HCT116 (cell line): ENCODE measurements around the gene AGRP. TPM values are rescaled to one million over a fixed set of nuclear protein-coding genes. Genes with fewer than 3 reads are reported as not detected.

Experiments
- ATAC-seq: fragments of 200-7000 bp; cut with Tn5 transposase; 2 replicates; pipeline ENCODE4 v1.9.1; 2020; ENCODE audit warnings: mild to moderate bottlenecking, moderate library complexity
- BruUV-seq: library from RNA; stranded (reverse); fragments of 400-500 nt; replicated peaks from 2 replicates; lab custom pipeline; 2021; lab: Mats Ljungman, UMichigan
- CTCF ChIA-PET: fragments of 300-600 bp; sonication (Branson Sonifier 250); formaldehyde crosslinking; loops from one replicate; lab custom pipeline; 2021; ENCODE audit warnings: antibody characterized with exemption; lab: Charles Lee
- POLR2A ChIA-PET: fragments of 300-600, 350-600 bp; sonication (Branson Sonifier 250); formaldehyde crosslinking; loops from one replicate; lab custom pipeline; 2021; ENCODE audit warnings: antibody characterized with exemption; lab: Charles Lee
- RAD21 ChIA-PET, 2 experiments: fragments of 300-600 bp; sonication (Branson Sonifier 250); formaldehyde crosslinking; loops; one replicate each; lab custom pipeline; 2023; ENCODE audit warnings: low total read pairs in 2 of 2; ENCODE audit not compliant: uncharacterized antibody in 2 of 2, unreplicated experiment in 2 of 2, low non-redundant PET in 1 of 2; lab: Charles Lee
- DNase-seq: peaks from one replicate; pipeline ENCODE4 v3.0.0-alpha.2; 2010; ENCODE audit warnings: low read depth, low spot score
- H2AFZ ChIP-seq: fragments of 200-600 bp; shearing (Covaris generic), sonication (generic); 2 replicates; pipeline ENCODE4 v1.6.1; 2017; ENCODE audit warnings: low read depth, mixed run types, mixed read lengths, antibody characterized with exemption, low read length; ENCODE audit not compliant: poor library complexity, severe bottlenecking
- H3K27ac ChIP-seq: 2 replicates; pipeline ENCODE4 v1.5.1; 2012; ENCODE audit warnings: low read depth, low read length
- H3K27me3 ChIP-seq: fragments of 200-600 bp; sonication (generic); 2 replicates; pipeline ENCODE4 v1.6.1; 2016; ENCODE audit warnings: mixed run types, low read length, mixed read lengths; ENCODE audit not compliant: insufficient read depth
- H3K36me3 ChIP-seq, 2 experiments: fragments of 200-500 bp in 1 of 2; fragments of 200-600 bp in 1 of 2; sonication (Bioruptor generic) in 1 of 2; sonication (generic) in 1 of 2; 2 replicates each; pipeline versions ENCODE4 v1.5.1 to v1.6.1; 2014 to 2016; ENCODE audit warnings: low read length in 2 of 2, inconsistent platforms in 1 of 2, mixed read lengths in 1 of 2, mixed run types in 1 of 2; ENCODE audit not compliant: insufficient read depth in 2 of 2, control insufficient read depth in 1 of 2
- H3K4me1 ChIP-seq, 2 experiments: fragments of 200-600 bp in 1 of 2; sonication (generic) in 1 of 2; 2 replicates each; pipeline versions ENCODE4 v1.5.1 to v1.6.1; 2012 to 2017; ENCODE audit warnings: low read length in 2 of 2, inconsistent platforms in 1 of 2, mild to moderate bottlenecking in 1 of 2, mixed read lengths in 1 of 2, mixed run types in 1 of 2, moderate library complexity in 1 of 2; ENCODE audit not compliant: insufficient read depth in 2 of 2, control insufficient read depth in 1 of 2
- H3K4me2 ChIP-seq: fragments of 200-600 bp; sonication (generic); 2 replicates; pipeline ENCODE4 v1.6.1; 2017; ENCODE audit warnings: mixed run types, low read length, mixed read lengths
- H3K4me3 ChIP-seq, 2 experiments: fragments of 200-600 bp in 1 of 2; sonication (generic) in 1 of 2; replicated peaks in 1 of 2; 2 replicates each; pipeline ENCODE4 v1.5.1; 2011 to 2016; ENCODE audit warnings: low read length in 2 of 2, control low read depth in 1 of 2, low read depth in 1 of 2, mild to moderate bottlenecking in 1 of 2, mixed read lengths in 1 of 2, mixed run types in 1 of 2
- H3K79me2 ChIP-seq: fragments of 200-600 bp; sonication (generic); 2 replicates; pipeline ENCODE4 v1.6.1; 2017; ENCODE audit warnings: mild to moderate bottlenecking, mixed run types, low read length, moderate library complexity, mixed read lengths; ENCODE audit not compliant: insufficient read depth
- H3K9ac ChIP-seq: fragments of 200-600 bp; sonication (generic); 2 replicates; pipeline ENCODE4 v1.6.1; 2016; ENCODE audit warnings: low read length, mixed read lengths
- H3K9me2 ChIP-seq: fragments of 200-600 bp; sonication (generic), shearing (Covaris generic); 2 replicates; pipeline ENCODE4 v1.6.1; 2017; ENCODE audit warnings: mixed run types, mild to moderate bottlenecking, moderate library complexity; ENCODE audit not compliant: insufficient read depth
- H3K9me3 ChIP-seq, 2 experiments: fragments of 200-500 bp in 1 of 2; fragments of 200-600 bp in 1 of 2; sonication (Bioruptor generic) in 1 of 2; sonication (generic) in 1 of 2; 2 replicates each; pipeline ENCODE4 v1.6.1; 2014 to 2017; ENCODE audit warnings: low read length in 2 of 2, mixed read lengths in 2 of 2, inconsistent platforms in 1 of 2, low read depth in 1 of 2, mild to moderate bottlenecking in 1 of 2, mixed run types in 1 of 2, moderate library complexity in 1 of 2; ENCODE audit not compliant: control insufficient read depth in 1 of 2, insufficient read depth in 1 of 2
- H4K20me1 ChIP-seq: fragments of 200-600 bp; sonication (generic), shearing (Covaris generic); 2 replicates; pipeline ENCODE4 v1.6.1; 2017; ENCODE audit warnings: mixed run types, mild to moderate bottlenecking, moderate library complexity; ENCODE audit not compliant: insufficient read depth
- CBX3 ChIP-seq: IDR thresholded peaks from 2 replicates; pipeline ENCODE4 v1.6.1; 2012; ENCODE audit warnings: low read depth
- CEBPB ChIP-seq: IDR thresholded peaks from 2 replicates; pipeline ENCODE4 v1.6.1; 2012; ENCODE audit warnings: low read depth
- CTCF ChIP-seq, 3 experiments: fragments of 200-600 bp in 1 of 3; sonication (generic) in 1 of 3; IDR thresholded peaks in 2 of 3; conservative IDR thresholded peaks in 1 of 3; 2 replicates each; pipeline ENCODE4 v1.5.1; 2012 to 2017; ENCODE audit warnings: low read depth in 2 of 3, low read length in 2 of 3, antibody characterized with exemption in 1 of 3, borderline replicate concordance in 1 of 3, control low read depth in 1 of 3, mild to moderate bottlenecking in 1 of 3, mixed read lengths in 1 of 3, mixed run types in 1 of 3, moderate library complexity in 1 of 3; ENCODE audit not compliant: insufficient read depth in 1 of 3
- ELF1 ChIP-seq: IDR thresholded peaks from 2 replicates; pipeline ENCODE4 v1.6.1; 2012; ENCODE audit warnings: low read depth, borderline replicate concordance
- EZH2 ChIP-seq: fragments of 200-600 bp; sonication (generic); IDR thresholded peaks from 2 replicates; pipeline ENCODE4 v1.6.1; 2017; ENCODE audit warnings: antibody characterized with exemption, mixed run types
- JUND ChIP-seq: IDR thresholded peaks from 2 replicates; pipeline ENCODE4 v1.6.1; 2012
- MAX ChIP-seq: IDR thresholded peaks from 2 replicates; pipeline ENCODE4 v1.6.1; 2012
- POLR2AphosphoS5 ChIP-seq: IDR thresholded peaks from 2 replicates; pipeline ENCODE4 v1.6.1; 2011; ENCODE audit warnings: mild to moderate bottlenecking, low read depth, low read length, moderate library complexity
- RAD21 ChIP-seq: IDR thresholded peaks from 2 replicates; pipeline ENCODE4 v1.6.1; 2012; ENCODE audit warnings: low read depth, mild to moderate bottlenecking
- REST ChIP-seq: IDR thresholded peaks from 2 replicates; pipeline ENCODE4 v1.6.1; 2012; ENCODE audit warnings: low read depth
- SIN3A ChIP-seq: IDR thresholded peaks from 2 replicates; pipeline ENCODE4 v1.6.1; 2012; ENCODE audit warnings: low read depth
- SRF ChIP-seq: IDR thresholded peaks from 2 replicates; pipeline ENCODE4 v1.6.1; 2012; ENCODE audit warnings: low read depth
- TCF7L2 ChIP-seq: IDR thresholded peaks from 2 replicates; pipeline ENCODE4 v1.7.0; 2011; ENCODE audit warnings: borderline replicate concordance, inconsistent platforms; ENCODE audit not compliant: insufficient read depth, insufficient read length; ENCODE audit errors: extremely low read depth
- ZNF274 ChIP-seq: fragments of 200-500 bp; sonication (Bioruptor generic); IDR thresholded peaks from 2 replicates; pipeline ENCODE4 v1.6.1; 2014; ENCODE audit warnings: mild to moderate bottlenecking, low read depth, low read length, inconsistent platforms
- intact Hi-C: fragments of 100-400 bp; cut with micrococcal nuclease; formaldehyde crosslinking; loops from 2 replicates; pipeline ENCODE4 v1.10.0; 2022
- total RNA-seq: library from RNA; stranded (reverse); gene quantifications from one replicate; pipeline ENCODE4 v1.2.1, GENCODE V29; 2021; ENCODE audit not compliant: unreplicated experiment

Gene AGRP
- total RNA-seq, 1 experiment from 2014 or later, result not detected

- DNase-seq, result no peak
- TF ChIP-seq CEBPB (no peak), MAX (no peak), TCF7L2 (no peak), SIN3A (no peak), ZNF274 (no peak), RAD21 (no peak), REST (no peak), CTCF (IDR thresholded peaks at IDR 0.05 in 2 of 3, conservative IDR thresholded peaks at IDR 0.05 in 1 of 3; ENCODE audit: borderline replicate concordance in 1 of 3, insufficient read depth in 1 of 3, low read depth in 2 of 3, low read length in 2 of 3) (no peak), POLR2AphosphoS5 (no peak), EZH2 (no peak), SRF (no peak), JUND (no peak), CBX3 (no peak), ELF1 (no peak)
- Histone ChIP-seq H2AFZ (no peak overlapping the region), H3K4me2 (no peak overlapping the region), H3K4me1 (peaks cover 6 to 18% of the 10 kb centered on the region in 2 experiments; a peak in 3 of 4 replicates), H3K36me3 (no peaks in the 10 kb centered on the region), H3K9me3 (no peaks in the 10 kb centered on the region), H3K27me3 (no peaks in the 10 kb centered on the region), H3K9me2 (no peaks in the 10 kb centered on the region), H3K9ac (no peak overlapping the region), H3K4me3 (no peak overlapping the region), H3K79me2 (peaks cover 10% of the 10 kb centered on the region; the same call in 1 of the 2 replicates), H3K27ac (no peak overlapping the region), H4K20me1 (no peaks in the 10 kb centered on the region)
- ATAC-seq, result no peak
- ChIA-PET CTCF (interaction anchor here (2.5 kb wide), 1 partner anchor 33 kb away, joined by 7 read pairs; no protein-coding TSS in a partner anchor), POLR2A (no interaction called here), RAD21 (no interaction called here)
- no TSS peak for BruUV-seq
- intact Hi-C loops, result no loop called here
Measured at GRCh38 chr16:67460961-67461360, 22.4 kb downstream of the AGRP start.
